ENCODE data around the gene SEMG2. TPM values are rescaled to one million over a fixed set of nuclear protein-coding genes. Genes with fewer than 3 reads are reported as not detected.

SEMG2 gene
- total and polyA plus RNA-seq, 9 of the 15 experiments (the other 6 are each of a cell fraction or from before 2014, with no cell fraction given): not detected

- no peak overlapping the region for H3K4me2 ChIP-seq (ENCODE audit: insufficient read depth, low read length)
- no peak overlapping the region for H2AFZ ChIP-seq (ENCODE audit: low read depth, low read length)
- BruUV-seq (replicated peaks): no TSS peak
- no peaks in the 10 kb centered on the region; the same call in 1 of the 2 replicates for H4K20me1 ChIP-seq (replicated peaks; ENCODE audit: control insufficient read depth, insufficient read depth, low read length)
- no peak for TF ChIP-seq SUPT5H (IDR thresholded peaks at IDR 0.05)
- no peak for TF ChIP-seq HMG20A (CRISPR knock-in tag; conservative IDR thresholded peaks at IDR 0.05)
- TF ChIP-seq ZNF263 (CRISPR knock-in tag; IDR thresholded peaks at IDR 0.05; ENCODE audit: borderline replicate concordance): no peak
- TF ChIP-seq ZNF347 (CRISPR knock-in tag; IDR thresholded peaks at IDR 0.05; ENCODE audit: low read depth): no peak
- TF ChIP-seq THAP7 (CRISPR knock-in tag; IDR thresholded peaks at IDR 0.05): no peak
- TF ChIP-seq KDM2B (CRISPR knock-in tag; IDR thresholded peaks at IDR 0.05): no peak
- no peak for TF ChIP-seq UBTF (IDR thresholded peaks at IDR 0.05; ENCODE audit: borderline replicate concordance in 1 of 2, low read depth in 2 of 2, low read length in 2 of 2)
- TF ChIP-seq POLR3A (IDR thresholded peaks at IDR 0.05; ENCODE audit: borderline replicate concordance, extremely low read depth, insufficient read depth, insufficient read length): no peak
- TF ChIP-seq ZNF398 (CRISPR knock-in tag; IDR thresholded peaks at IDR 0.05): no peak
- TF ChIP-seq RERE (CRISPR knock-in tag; IDR thresholded peaks at IDR 0.05; ENCODE audit: borderline replicate concordance): no peak
- TF ChIP-seq POLR3G (IDR thresholded peaks at IDR 0.05; ENCODE audit: extremely low read depth, insufficient read length, insufficient replicate concordance): no peak
- TF ChIP-seq ZNF785 (CRISPR knock-in tag; IDR thresholded peaks at IDR 0.05): no peak
- H3K4me1 ChIP-seq (replicated peaks in 1 of 2; ENCODE audit: control insufficient read depth in 2 of 2, insufficient read depth in 2 of 2, low read length in 2 of 2): no peaks in the 10 kb centered on the region
- no peaks in the 10 kb centered on the region for H3K9me3 ChIP-seq (replicated peaks; ENCODE audit: control insufficient read depth, insufficient read depth, low read depth, low read length)
- in situ Hi-C loops (cut with MboI) (no loop called here), intact Hi-C loops (cut with micrococcal nuclease) (no loop called here)
- no peak for DNase-seq (ENCODE audit: extremely low read depth in 1 of 4, low spot score in 3 of 4)
- H3K27me3 ChIP-seq (ENCODE audit: control insufficient read depth in 2 of 2, insufficient read depth in 2 of 2, low read length in 2 of 2): no peaks in the 10 kb centered on the region; a peak in 2 of 5 replicates
- no peak overlapping the region for H3K27ac ChIP-seq (ENCODE audit: extremely low read depth, low read depth, low read length)
- no peak for ATAC-seq
- no peak for FAIRE-seq
- no peaks in the 10 kb centered on the region for H3K9me1 ChIP-seq (ENCODE audit: control insufficient read depth, insufficient read depth, low read length)
- no peak overlapping the region for H3K4me3 ChIP-seq
- H3K79me2 ChIP-seq (ENCODE audit: control insufficient read depth, insufficient read depth, low read length): no peaks in the 10 kb centered on the region
- no peak overlapping the region for H3K9ac ChIP-seq (ENCODE audit: insufficient read depth in 1 of 2, low read depth in 2 of 2, low read length in 2 of 2)
- CTCF ChIA-PET (ENCODE audit: low intra/inter-chr PET ratio): interaction anchor here (0.6 kb wide), 1 partner anchor 316 kb away, joined by 3 read pairs; no protein-coding TSS in a partner anchor
- no peaks in the 10 kb centered on the region for H3K36me3 ChIP-seq (ENCODE audit: control insufficient read depth, insufficient read depth, low read length)
- WGBS (ENCODE audit: insufficient coverage, low coverage, missing lambda C conversion rate): 12% methylated on average over 4 of the region's 4 CpGs
- POLR2A ChIA-PET: interaction anchor here (0.6 to 1.6 kb wide), 2 partner anchors 16 to 495 kb away, joined by 3 to 4 read pairs; no protein-coding TSS in a partner anchor
Measured at GRCh38 chr20:45253261-45253660, 32.1 kb downstream of the SEMG2 start.
